H1 (cell line): ENCODE measurements around the gene ASB4. TPM values are rescaled to one million over a fixed set of nuclear protein-coding genes. Genes with fewer than 3 reads are reported as not detected.

Experiments used
- BRCA1 ChIP-seq: IDR thresholded peaks from 2 replicates; pipeline ENCODE4 v1.6.1; 2012; ENCODE audit warnings: low read depth, low read length, improper control_type of control experiment
- EGR1 ChIP-seq: IDR thresholded peaks from 2 replicates; pipeline ENCODE4 v1.6.1; 2011; ENCODE audit warnings: low read depth, low read length, borderline replicate concordance
- EP300 ChIP-seq, 2 experiments: IDR thresholded peaks; 1 replicate in 1 of 2; 2 replicates in 1 of 2; pipeline ENCODE4 v1.6.1; 2011 to 2012; ENCODE audit warnings: low read depth in 2 of 2, low read length in 2 of 2, mild to moderate bottlenecking in 2 of 2, borderline replicate concordance in 1 of 2, inconsistent platforms in 1 of 2, moderate library complexity in 1 of 2
- FOSL1 ChIP-seq: IDR thresholded peaks from 2 replicates; pipeline ENCODE4 v1.6.1; 2011; ENCODE audit warnings: mild to moderate bottlenecking, low read depth, low read length, moderate library complexity; ENCODE audit not compliant: insufficient read depth
- POLR2A ChIP-seq, 2 experiments: IDR thresholded peaks; 1 replicate in 1 of 2; 2 replicates in 1 of 2; pipeline ENCODE4 v1.6.1; 2011; ENCODE audit warnings: low read depth in 2 of 2, low read length in 2 of 2, mild to moderate bottlenecking in 2 of 2; ENCODE audit errors: control extremely low read depth in 1 of 2
- POU5F1 ChIP-seq: IDR thresholded peaks from 2 replicates; pipeline ENCODE4 v1.6.1; 2011; ENCODE audit warnings: low read depth, mild to moderate bottlenecking, low read length, moderate library complexity
- RAD21 ChIP-seq, 2 experiments: IDR thresholded peaks in 1 of 2; conservative IDR thresholded peaks in 1 of 2; 2 replicates each; pipeline ENCODE4 v1.6.1; 2011; ENCODE audit warnings: low read depth in 2 of 2, low read length in 2 of 2, improper control_type of control experiment in 1 of 2, inconsistent platforms in 1 of 2, mild to moderate bottlenecking in 1 of 2, moderate library complexity in 1 of 2
- RXRA ChIP-seq: IDR thresholded peaks from 2 replicates; pipeline ENCODE4 v1.6.1; 2011; ENCODE audit warnings: low read depth, mild to moderate bottlenecking, low read length, moderate library complexity; ENCODE audit not compliant: insufficient read depth
- SP1 ChIP-seq: IDR thresholded peaks from 2 replicates; pipeline ENCODE4 v1.6.1; 2011; ENCODE audit warnings: low read depth, low read length
- SRF ChIP-seq: IDR thresholded peaks from 2 replicates; pipeline ENCODE4 v1.6.1; 2011; ENCODE audit warnings: mild to moderate bottlenecking, low read depth, low read length, moderate library complexity
- TAF7 ChIP-seq: optimal IDR thresholded peaks from 2 replicates; pipeline ENCODE3; 2011; ENCODE audit warnings: low read depth, mild to moderate bottlenecking, inconsistent platforms, low read length, moderate library complexity, borderline replicate concordance
- polyA plus RNA-seq, 7 experiments: library from polyadenylated mRNA; depleted of rRNA in 3 of 7; stranded (reverse) in 5 of 7; unstranded in 2 of 7; fragments of >200 nt in 5 of 7; fragments of 200-250 nt in 2 of 7; gene quantifications; 1 replicate in 5 of 7; 2 replicates in 1 of 7; 4 replicates in 1 of 7; pipeline versions ENCODE4 v1.2.1 to v1.2.3, GENCODE V29; 2011 to 2013; ENCODE audit warnings: missing spikeins in 2 of 7, mixed read lengths in 2 of 7
- total RNA-seq: library from RNA; stranded (reverse); fragmentation: NEBNext Ultra II Directional; extraction: Animal tissue kit (Norgen Biotek cat#: 25700); gene quantifications from 2 replicates; pipeline ENCODE4 v1.2.1, GENCODE V29; 2021
- TF ChIP-seq, protein P1 (sequence below): fragments of 300-600 bp; sonication (generic); IDR thresholded peaks from 2 replicates; pipeline ENCODE4 v1.7.1; 2012; ENCODE audit warnings: low read length, moderate library complexity, mild to moderate bottlenecking, inconsistent platforms; ENCODE audit not compliant: insufficient replicate concordance

ASB4 gene
- total and polyA plus RNA-seq, 2 of the 8 experiments (the other 6 are each of a cell fraction or from before 2014, with no cell fraction given): not detected

DNA sequence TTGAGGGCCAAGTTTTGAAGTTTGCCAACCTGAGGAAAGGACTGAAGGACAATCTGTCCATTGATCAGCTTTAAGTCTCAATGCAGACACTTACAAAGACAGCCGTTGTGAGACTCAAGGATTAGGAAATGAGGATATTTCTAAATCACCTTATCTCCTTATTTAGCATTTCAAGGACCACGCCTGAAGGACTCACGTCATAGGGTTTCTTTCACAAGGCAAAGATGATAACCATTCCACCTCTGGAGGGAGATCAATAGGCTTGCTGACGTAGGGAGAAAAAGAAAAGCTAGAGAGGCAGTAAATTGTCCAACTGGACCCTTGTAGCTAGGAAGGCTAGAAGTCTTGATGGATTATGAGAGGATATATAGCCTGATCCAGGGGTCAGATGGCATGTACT lies 3.3 kb upstream of the ASB4 start (continued):
- TF ChIP-seq, protein P1, sequence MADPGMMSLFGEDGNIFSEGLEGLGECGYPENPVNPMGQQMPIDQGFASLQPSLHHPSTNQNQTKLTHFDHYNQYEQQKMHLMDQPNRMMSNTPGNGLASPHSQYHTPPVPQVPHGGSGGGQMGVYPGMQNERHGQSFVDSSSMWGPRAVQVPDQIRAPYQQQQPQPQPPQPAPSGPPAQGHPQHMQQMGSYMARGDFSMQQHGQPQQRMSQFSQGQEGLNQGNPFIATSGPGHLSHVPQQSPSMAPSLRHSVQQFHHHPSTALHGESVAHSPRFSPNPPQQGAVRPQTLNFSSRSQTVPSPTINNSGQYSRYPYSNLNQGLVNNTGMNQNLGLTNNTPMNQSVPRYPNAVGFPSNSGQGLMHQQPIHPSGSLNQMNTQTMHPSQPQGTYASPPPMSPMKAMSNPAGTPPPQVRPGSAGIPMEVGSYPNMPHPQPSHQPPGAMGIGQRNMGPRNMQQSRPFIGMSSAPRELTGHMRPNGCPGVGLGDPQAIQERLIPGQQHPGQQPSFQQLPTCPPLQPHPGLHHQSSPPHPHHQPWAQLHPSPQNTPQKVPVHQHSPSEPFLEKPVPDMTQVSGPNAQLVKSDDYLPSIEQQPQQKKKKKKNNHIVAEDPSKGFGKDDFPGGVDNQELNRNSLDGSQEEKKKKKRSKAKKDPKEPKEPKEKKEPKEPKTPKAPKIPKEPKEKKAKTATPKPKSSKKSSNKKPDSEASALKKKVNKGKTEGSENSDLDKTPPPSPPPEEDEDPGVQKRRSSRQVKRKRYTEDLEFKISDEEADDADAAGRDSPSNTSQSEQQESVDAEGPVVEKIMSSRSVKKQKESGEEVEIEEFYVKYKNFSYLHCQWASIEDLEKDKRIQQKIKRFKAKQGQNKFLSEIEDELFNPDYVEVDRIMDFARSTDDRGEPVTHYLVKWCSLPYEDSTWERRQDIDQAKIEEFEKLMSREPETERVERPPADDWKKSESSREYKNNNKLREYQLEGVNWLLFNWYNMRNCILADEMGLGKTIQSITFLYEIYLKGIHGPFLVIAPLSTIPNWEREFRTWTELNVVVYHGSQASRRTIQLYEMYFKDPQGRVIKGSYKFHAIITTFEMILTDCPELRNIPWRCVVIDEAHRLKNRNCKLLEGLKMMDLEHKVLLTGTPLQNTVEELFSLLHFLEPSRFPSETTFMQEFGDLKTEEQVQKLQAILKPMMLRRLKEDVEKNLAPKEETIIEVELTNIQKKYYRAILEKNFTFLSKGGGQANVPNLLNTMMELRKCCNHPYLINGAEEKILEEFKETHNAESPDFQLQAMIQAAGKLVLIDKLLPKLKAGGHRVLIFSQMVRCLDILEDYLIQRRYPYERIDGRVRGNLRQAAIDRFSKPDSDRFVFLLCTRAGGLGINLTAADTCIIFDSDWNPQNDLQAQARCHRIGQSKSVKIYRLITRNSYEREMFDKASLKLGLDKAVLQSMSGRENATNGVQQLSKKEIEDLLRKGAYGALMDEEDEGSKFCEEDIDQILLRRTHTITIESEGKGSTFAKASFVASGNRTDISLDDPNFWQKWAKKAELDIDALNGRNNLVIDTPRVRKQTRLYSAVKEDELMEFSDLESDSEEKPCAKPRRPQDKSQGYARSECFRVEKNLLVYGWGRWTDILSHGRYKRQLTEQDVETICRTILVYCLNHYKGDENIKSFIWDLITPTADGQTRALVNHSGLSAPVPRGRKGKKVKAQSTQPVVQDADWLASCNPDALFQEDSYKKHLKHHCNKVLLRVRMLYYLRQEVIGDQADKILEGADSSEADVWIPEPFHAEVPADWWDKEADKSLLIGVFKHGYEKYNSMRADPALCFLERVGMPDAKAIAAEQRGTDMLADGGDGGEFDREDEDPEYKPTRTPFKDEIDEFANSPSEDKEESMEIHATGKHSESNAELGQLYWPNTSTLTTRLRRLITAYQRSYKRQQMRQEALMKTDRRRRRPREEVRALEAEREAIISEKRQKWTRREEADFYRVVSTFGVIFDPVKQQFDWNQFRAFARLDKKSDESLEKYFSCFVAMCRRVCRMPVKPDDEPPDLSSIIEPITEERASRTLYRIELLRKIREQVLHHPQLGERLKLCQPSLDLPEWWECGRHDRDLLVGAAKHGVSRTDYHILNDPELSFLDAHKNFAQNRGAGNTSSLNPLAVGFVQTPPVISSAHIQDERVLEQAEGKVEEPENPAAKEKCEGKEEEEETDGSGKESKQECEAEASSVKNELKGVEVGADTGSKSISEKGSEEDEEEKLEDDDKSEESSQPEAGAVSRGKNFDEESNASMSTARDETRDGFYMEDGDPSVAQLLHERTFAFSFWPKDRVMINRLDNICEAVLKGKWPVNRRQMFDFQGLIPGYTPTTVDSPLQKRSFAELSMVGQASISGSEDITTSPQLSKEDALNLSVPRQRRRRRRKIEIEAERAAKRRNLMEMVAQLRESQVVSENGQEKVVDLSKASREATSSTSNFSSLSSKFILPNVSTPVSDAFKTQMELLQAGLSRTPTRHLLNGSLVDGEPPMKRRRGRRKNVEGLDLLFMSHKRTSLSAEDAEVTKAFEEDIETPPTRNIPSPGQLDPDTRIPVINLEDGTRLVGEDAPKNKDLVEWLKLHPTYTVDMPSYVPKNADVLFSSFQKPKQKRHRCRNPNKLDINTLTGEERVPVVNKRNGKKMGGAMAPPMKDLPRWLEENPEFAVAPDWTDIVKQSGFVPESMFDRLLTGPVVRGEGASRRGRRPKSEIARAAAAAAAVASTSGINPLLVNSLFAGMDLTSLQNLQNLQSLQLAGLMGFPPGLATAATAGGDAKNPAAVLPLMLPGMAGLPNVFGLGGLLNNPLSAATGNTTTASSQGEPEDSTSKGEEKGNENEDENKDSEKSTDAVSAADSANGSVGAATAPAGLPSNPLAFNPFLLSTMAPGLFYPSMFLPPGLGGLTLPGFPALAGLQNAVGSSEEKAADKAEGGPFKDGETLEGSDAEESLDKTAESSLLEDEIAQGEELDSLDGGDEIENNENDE: no peak
- TF ChIP-seq RAD21 (IDR thresholded peaks at IDR 0.05 in 1 of 2, conservative IDR thresholded peaks at IDR 0.05 in 1 of 2; ENCODE audit: low read depth in 2 of 2, low read length in 2 of 2) (no peak), FOSL1 (no peak), TAF7 (no peak), SRF (no peak), POLR2A (IDR thresholded peaks at IDR 0.05; ENCODE audit: control extremely low read depth in 1 of 2, low read depth in 2 of 2, low read length in 2 of 2) (no peak), POU5F1 (no peak), SP1 (no peak), EGR1 (no peak), BRCA1 (no peak), RXRA (no peak), EP300 (IDR thresholded peaks at IDR 0.05; ENCODE audit: borderline replicate concordance in 1 of 2, low read depth in 2 of 2, low read length in 2 of 2) (no peak)
